Measurements from ENCODE around the gene ERAL1.
"Not testable (repeated sequence)": the region's sequence is repeated elsewhere in the genome, so short reads cannot be mapped to it uniquely, and the experiment has no call there.

The ERAL1 gene

DNA sequence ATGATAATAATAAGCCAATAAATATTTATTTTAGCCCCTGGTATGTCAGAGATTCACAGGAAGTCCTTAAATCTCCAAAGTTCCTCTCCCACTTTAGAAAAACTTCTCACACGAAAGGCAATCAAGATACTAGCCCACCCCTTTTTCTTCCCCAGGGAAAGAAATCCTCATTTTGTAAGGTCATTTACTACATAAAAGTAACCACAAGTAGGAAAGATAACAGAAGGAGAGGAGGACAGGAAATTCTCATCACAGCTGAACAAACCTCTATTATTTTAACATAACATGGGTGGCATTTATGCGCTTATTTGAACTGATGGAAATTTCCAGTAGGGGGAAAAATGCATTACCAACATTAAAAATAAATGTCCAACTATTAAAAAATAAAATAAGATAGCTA lies 15.6 kb upstream of the ERAL1 start:
- H3K27ac Mint-ChIP-seq: no peak overlapping the region
- H3K36me3 Mint-ChIP-seq: peaks cover 21% of the 10 kb centered on the region
- no peak for DNase-seq
- no peaks in the 10 kb centered on the region for H3K27me3 Mint-ChIP-seq
- peaks cover 34% of the 10 kb centered on the region for H3K4me1 Mint-ChIP-seq
- CTCF ChIA-PET: interaction anchor here (0.6 to 1.1 kb wide), 3 partner anchors 12 to 75 kb away, joined by 3 read pairs; no protein-coding TSS in a partner anchor
- H3K9me3 Mint-ChIP-seq: no peaks in the 10 kb centered on the region
- H3K4me3 Mint-ChIP-seq: no peak overlapping the region

DNA sequence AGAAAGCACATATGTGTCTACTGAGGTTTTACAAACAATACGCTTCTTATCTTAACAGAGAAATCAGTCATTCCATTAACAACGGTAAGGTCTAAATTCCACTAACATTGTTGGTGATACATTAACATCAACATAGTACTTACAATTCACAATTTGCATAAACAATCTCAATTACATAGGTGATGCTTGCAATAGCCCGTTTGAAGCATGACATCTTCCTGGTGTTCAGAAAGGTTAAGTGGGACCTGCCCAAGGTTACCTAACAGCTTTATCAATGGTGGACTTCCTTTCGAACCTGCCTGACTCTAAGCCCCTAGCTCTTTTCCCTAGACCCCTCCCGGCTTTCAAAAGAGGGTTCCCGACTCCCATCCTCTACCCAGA lies 12.9 kb upstream of the ERAL1 start:
- Mint-ChIP-seq H3K27me3 (no peaks in the 10 kb centered on the region), H3K4me3 (peak overlapping the region; percentile 98), H3K36me3 (peaks cover 18% of the 10 kb centered on the region), H3K27ac (peak overlapping the region; percentile 90), H3K9me3 (no peaks in the 10 kb centered on the region), H3K4me1 (peaks cover 32% of the 10 kb centered on the region)
- CTCF ChIA-PET: interaction anchor here (0.8 to 2.4 kb wide), 10 partner anchors 10 to 115 kb away, joined by 3 to 12 read pairs (median 4); partner anchors contain the start of gene TLCD1
- DNase-seq: no peak

GRCh38 chr17:28842282-28843012 lies 12.4 kb upstream of the ERAL1 start, which contains the start of gene FAM222B:
TSS of gene FAM222B (minus strand) at chr17:28842790. CDS start at chr17:28766667, 76,123 bp downstream.
- CTCF ChIA-PET: interaction anchor here (0.8 to 2.4 kb wide), 10 partner anchors 10 to 115 kb away, joined by 3 to 12 read pairs (median 4); partner anchors contain the start of gene TLCD1
- Mint-ChIP-seq H3K27ac (peak within 1 kb of the TSS; percentile 90), H3K36me3 (peaks cover 18% of the 10 kb centered on the region), H3K4me3 (peak within 1 kb of the TSS; percentile 98), H3K27me3 (no peaks in the 10 kb centered on the region), H3K4me1 (peaks cover 32% of the 10 kb centered on the region), H3K9me3 (no peaks in the 10 kb centered on the region)
- DNase-seq: peak; percentile 90

GRCh38 chr17:28843816-28844148 lies 11.0 kb upstream of the ERAL1 start:
- H3K27ac Mint-ChIP-seq: peak overlapping the region; percentile 28
- peaks cover 18% of the 10 kb centered on the region for H3K36me3 Mint-ChIP-seq
- no peaks in the 10 kb centered on the region for H3K27me3 Mint-ChIP-seq
- H3K9me3 Mint-ChIP-seq: no peaks in the 10 kb centered on the region
- peaks cover 31% of the 10 kb centered on the region for H3K4me1 Mint-ChIP-seq
- CTCF ChIA-PET: interaction anchor here (0.9 to 2.5 kb wide), 6 partner anchors 66 to 116 kb away, joined by 3 to 9 read pairs (median 4); partner anchors contain the start of genes NEK8 and TLCD1
- DNase-seq: no peak
- H3K4me3 Mint-ChIP-seq: peak overlapping the region; percentile 98

DNA sequence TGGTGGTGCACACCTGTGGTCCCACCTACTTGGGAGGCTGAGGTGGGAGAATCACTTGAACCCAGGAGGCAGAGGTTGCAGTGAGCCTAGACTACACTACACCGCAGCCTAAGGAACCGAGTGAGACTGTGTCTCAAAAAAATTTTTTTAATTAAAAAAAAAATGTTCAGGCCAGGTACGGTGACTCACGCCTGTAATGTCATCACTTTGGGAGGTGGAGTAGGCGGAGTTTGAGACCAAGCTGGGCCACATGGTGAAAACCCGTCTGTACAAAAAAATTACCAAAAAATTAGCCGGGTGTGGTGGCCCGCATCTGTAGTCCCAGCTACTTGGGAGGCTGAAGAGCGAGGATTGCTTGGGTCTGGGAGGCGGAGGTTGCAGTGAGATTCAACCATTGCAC lies 8.6 kb upstream of the ERAL1 start:
- no peaks in the 10 kb centered on the region for H3K27me3 Mint-ChIP-seq
- no peaks in the 10 kb centered on the region for H3K9me3 Mint-ChIP-seq
- no peak for DNase-seq
- H3K4me3 Mint-ChIP-seq: no peak overlapping the region
- H3K27ac Mint-ChIP-seq: no peak overlapping the region
- H3K4me1 Mint-ChIP-seq: peaks cover 18% of the 10 kb centered on the region
- CTCF ChIA-PET: no interaction called here
- peaks cover 8% of the 10 kb centered on the region for H3K36me3 Mint-ChIP-seq

DNA sequence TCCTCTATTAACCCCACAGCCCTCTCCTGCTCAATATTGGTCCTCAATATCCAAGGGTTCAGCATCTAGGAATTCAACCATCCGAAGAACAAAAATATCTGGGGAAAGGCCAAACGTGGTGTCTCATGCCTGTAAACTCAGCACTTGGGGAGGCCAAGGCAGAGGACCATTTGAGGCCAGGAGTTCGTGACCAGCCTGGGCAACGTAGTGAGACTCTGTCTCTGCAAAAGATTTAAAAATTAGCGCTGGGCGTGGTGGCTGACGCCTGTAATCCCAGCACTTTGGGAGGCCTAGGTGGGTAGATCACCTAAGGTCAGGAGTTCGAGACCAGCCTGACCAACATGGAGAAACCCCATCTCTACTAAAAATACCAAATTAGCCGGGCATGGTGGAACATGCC lies 8.1 kb upstream of the ERAL1 start:
- DNase-seq, H3K27me3 Mint-ChIP-seq, H3K36me3 Mint-ChIP-seq, H3K9me3 Mint-ChIP-seq, H3K4me3 Mint-ChIP-seq, CTCF ChIA-PET, H3K27ac Mint-ChIP-seq: not testable (repeated sequence)
- H3K4me1 Mint-ChIP-seq: peaks cover 14% of the 10 kb centered on the region

DNA sequence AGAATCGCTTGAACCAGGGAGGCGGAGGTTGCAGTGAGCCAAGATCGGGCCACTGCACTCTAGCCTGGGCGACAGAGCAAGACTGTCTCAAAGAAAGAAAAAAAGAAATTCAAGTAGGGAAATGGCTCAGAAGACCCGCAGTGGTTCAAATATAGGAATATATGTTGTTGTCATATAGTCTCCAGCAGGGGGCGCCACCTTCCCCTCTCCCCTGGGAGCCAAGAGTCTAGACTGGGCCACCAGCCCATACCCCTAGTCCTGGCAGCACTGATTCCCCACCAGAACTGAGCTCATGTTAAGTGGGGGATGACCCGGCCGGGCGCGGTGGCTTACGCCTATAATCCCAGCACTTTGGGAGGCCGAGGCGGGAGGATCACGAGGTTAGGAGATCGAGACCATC lies 6.1 kb upstream of the ERAL1 start:
- CTCF ChIA-PET: interaction anchor here (0.8 to 2.5 kb wide), 16 partner anchors 10 to 105 kb away, joined by 3 to 12 read pairs (median 4); partner anchors contain the start of genes DHRS13 and FLOT2
- DNase-seq: peak; percentile 79
- not testable (repeated sequence) for H3K27ac Mint-ChIP-seq, H3K4me1 Mint-ChIP-seq, H3K9me3 Mint-ChIP-seq, H3K4me3 Mint-ChIP-seq, H3K27me3 Mint-ChIP-seq, H3K36me3 Mint-ChIP-seq

DNA sequence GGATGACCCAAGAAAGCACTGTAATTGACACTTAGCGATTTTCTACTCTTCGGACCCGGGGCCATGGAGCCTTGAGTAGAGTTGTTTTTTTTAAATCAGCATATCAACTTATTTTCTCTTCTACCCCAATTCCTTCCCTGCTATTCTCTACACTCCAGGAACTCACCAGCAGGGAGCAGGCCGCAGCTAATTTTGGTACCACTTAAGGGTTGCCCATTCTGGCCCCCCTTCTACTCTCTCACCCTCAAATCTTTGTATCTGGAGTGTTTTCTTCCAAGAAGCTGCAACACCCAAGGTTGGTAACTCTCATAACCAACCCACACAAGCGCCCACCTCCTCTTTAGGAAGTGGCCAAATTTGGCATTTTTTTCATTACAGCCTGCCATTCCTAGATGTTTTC lies 5.5 kb upstream of the ERAL1 start:
- no peaks in the 10 kb centered on the region for H3K9me3 Mint-ChIP-seq
- peaks cover 10% of the 10 kb centered on the region for H3K4me1 Mint-ChIP-seq
- H3K36me3 Mint-ChIP-seq: no peaks in the 10 kb centered on the region
- peak; percentile 36 for DNase-seq
- CTCF ChIA-PET: interaction anchor here (0.8 to 2.5 kb wide), 17 partner anchors 9 to 104 kb away, joined by 3 to 12 read pairs (median 4); partner anchors contain the start of genes DHRS13 and FLOT2
- H3K27me3 Mint-ChIP-seq: no peaks in the 10 kb centered on the region
- H3K4me3 Mint-ChIP-seq: no peak overlapping the region
- no peak overlapping the region for H3K27ac Mint-ChIP-seq

GRCh38 chr17:28853295-28853694 lies 1.5 kb upstream of the ERAL1 start:
- no peak overlapping the region for H3K27ac Mint-ChIP-seq
- H3K36me3 Mint-ChIP-seq: peaks cover 11% of the 10 kb centered on the region
- DNase-seq: no peak
- CTCF ChIA-PET: interaction anchor here (0.7 kb wide), 1 partner anchor 89 kb away, joined by 4 read pairs; no protein-coding TSS in a partner anchor
- H3K4me1 Mint-ChIP-seq: peaks cover 33% of the 10 kb centered on the region
- no peaks in the 10 kb centered on the region for H3K27me3 Mint-ChIP-seq
- peak overlapping the region; percentile 31 for H3K4me3 Mint-ChIP-seq
- H3K9me3 Mint-ChIP-seq: no peaks in the 10 kb centered on the region

- H3K27me3 Mint-ChIP-seq: no peaks in the 10 kb centered on the region
- peak overlapping the region; percentile 77 for H3K27ac Mint-ChIP-seq
- peak overlapping the region; percentile 80 for H3K4me3 Mint-ChIP-seq
- no peak for DNase-seq
- H3K9me3 Mint-ChIP-seq: no peaks in the 10 kb centered on the region
- H3K36me3 Mint-ChIP-seq: peaks cover 23% of the 10 kb centered on the region
- CTCF ChIA-PET: interaction anchor here (0.8 to 1.7 kb wide), 3 partner anchors 15 to 92 kb away, joined by 3 to 4 read pairs (median 3); no protein-coding TSS in a partner anchor
- H3K4me1 Mint-ChIP-seq: peaks cover 28% of the 10 kb centered on the region
Observed at GRCh38 chr17:28855336-28855679, 492 bp downstream of the ERAL1 start.

- Mint-ChIP-seq H3K9me3 (no peaks in the 10 kb centered on the region), H3K4me3 (peak overlapping the region; percentile 80), H3K4me1 (peaks cover 28% of the 10 kb centered on the region), H3K36me3 (peaks cover 26% of the 10 kb centered on the region), H3K27me3 (no peaks in the 10 kb centered on the region), H3K27ac (no peak overlapping the region)
- no peak for DNase-seq
- CTCF ChIA-PET: interaction anchor here (0.8 to 1.7 kb wide), 5 partner anchors 14 to 129 kb away, joined by 3 to 4 read pairs (median 3); no protein-coding TSS in a partner anchor
Observed at GRCh38 chr17:28856028-28856574, 1.3 kb downstream of the ERAL1 start.

DNA sequence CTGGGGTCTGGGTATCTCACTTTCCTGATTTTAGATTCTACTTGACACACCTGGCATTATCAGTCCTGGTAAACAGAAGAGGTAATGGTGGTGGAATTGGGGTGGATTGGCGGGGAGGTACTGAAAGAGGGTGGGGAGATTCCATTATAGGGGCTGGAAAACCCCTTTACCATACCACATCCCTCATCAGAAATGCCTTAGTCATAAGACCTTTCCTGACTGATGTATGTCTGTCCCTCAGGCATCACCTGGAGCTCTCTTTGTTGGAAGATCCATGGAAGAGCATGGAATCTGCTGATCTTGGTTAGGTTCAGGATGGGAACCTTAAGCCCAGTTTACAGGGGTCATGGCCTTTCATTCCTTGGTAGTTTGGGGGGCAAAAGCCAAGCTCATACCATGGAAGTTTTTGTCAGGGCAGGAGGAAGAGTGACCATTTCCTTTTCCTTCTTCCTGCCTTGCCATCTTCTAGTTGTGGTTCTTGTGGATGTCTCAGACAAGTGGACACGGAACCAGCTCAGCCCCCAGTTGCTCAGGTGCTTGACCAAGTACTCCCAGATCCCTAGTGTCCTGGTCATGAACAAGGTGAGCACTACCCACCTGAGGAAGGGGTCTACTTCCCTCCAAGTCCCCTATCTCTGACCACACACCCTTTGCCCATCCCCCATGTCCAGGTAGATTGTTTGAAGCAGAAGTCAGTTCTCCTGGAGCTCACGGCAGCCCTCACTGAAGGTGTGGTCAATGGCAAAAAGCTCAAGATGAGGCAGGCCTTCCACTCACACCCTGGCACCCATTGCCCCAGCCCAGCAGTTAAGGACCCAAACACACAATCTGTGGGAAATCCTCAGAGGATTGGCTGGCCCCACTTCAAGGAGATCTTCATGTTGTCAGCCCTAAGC lies 3.3 kb downstream of the ERAL1 start:
- CTCF ChIA-PET: interaction anchor here (1.3 kb wide), 1 partner anchor 9 kb away, joined by 6 read pairs; no protein-coding TSS in a partner anchor
- DNase-seq: no peak
- peak overlapping the region; percentile 62 for H3K27ac Mint-ChIP-seq
- H3K36me3 Mint-ChIP-seq: peaks cover 31% of the 10 kb centered on the region
- no peaks in the 10 kb centered on the region for H3K27me3 Mint-ChIP-seq
- peaks cover 34% of the 10 kb centered on the region for H3K4me1 Mint-ChIP-seq
- no peaks in the 10 kb centered on the region for H3K9me3 Mint-ChIP-seq
- H3K4me3 Mint-ChIP-seq: no peak overlapping the region

DNA sequence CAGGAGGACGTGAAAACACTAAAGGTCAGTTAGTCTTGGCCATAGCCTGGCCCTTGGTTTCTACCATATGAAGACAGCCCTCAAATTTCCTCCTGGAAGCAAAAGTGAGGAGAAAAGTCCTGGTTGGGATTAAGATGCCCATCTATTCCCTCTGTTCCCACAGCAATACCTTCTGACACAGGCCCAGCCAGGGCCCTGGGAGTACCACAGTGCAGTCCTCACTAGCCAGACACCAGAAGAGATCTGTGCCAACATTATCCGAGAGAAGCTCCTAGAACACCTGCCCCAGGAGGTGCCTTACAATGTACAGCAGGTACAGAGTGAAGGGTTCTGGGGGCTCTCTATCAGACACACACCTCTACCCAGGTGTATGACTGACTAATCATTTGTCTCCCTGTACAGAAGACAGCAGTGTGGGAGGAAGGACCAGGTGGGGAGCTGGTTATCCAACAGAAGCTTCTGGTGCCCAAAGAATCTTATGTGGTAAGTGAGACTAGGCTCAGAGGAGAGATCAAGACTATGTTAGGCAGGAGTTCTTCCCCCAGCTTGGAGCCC lies 4.1 kb downstream of the ERAL1 start:
- no peaks in the 10 kb centered on the region for H3K9me3 Mint-ChIP-seq
- no peak overlapping the region for H3K4me3 Mint-ChIP-seq
- DNase-seq: no peak
- peaks cover 31% of the 10 kb centered on the region for H3K36me3 Mint-ChIP-seq
- H3K4me1 Mint-ChIP-seq: peaks cover 31% of the 10 kb centered on the region
- H3K27me3 Mint-ChIP-seq: no peaks in the 10 kb centered on the region
- CTCF ChIA-PET: interaction anchor here (0.5 to 1.3 kb wide), 2 partner anchors 10 to 90 kb away, joined by 3 to 6 read pairs; no protein-coding TSS in a partner anchor
- H3K27ac Mint-ChIP-seq: no peak overlapping the region

All from activated naive CD4-positive, alpha-beta T cell treated with anti-CD3 and anti-CD28 coated beads, Interleukin-2, amount 10 ng/mL, durations not matched to agents 7 days and 5 days (primary cell).